HG03469 (cell line): ENCODE measurements around the gene PXN.
"Not testable (repeated sequence)": the region's sequence is repeated elsewhere in the genome, so short reads cannot be mapped to it uniquely, and the experiment has no call there.

Experiments
- ATAC-seq: cut with Tn5 transposase; IDR thresholded peaks from one replicate; pipeline ENCODE4 v1.9.1; 2021; ENCODE audit warnings: mild to moderate bottlenecking, moderate library complexity, moderate number of reproducible peaks; ENCODE audit not compliant: unreplicated experiment

The PXN gene

GRCh38 chr12:120227233-120228040 lies 38.1 kb downstream of the PXN start:
- ATAC-seq: no peak

- ATAC-seq: no peak
Observed at GRCh38 chr12:120225852-120226640, 39.5 kb downstream of the PXN start.

- no peak for ATAC-seq
Observed at GRCh38 chr12:120225200-120225558, 40.4 kb downstream of the PXN start.

- no peak for ATAC-seq
Observed at GRCh38 chr12:120224304-120225199, 41.0 kb downstream of the PXN start.

- no peak for ATAC-seq
Observed at GRCh38 chr12:120223458-120224303, 41.8 kb downstream of the PXN start.

GRCh38 chr12:120222288-120222832 lies 43.2 kb downstream of the PXN start:
- no peak for ATAC-seq

- ATAC-seq: no peak
Observed at GRCh38 chr12:120221576-120221900, 44.0 kb downstream of the PXN start.

- no peak for ATAC-seq
Observed at GRCh38 chr12:120220838-120221575, 44.5 kb downstream of the PXN start.

GRCh38 chr12:120218680-120219606 lies 46.6 kb downstream of the PXN start:
- no peak for ATAC-seq

- ATAC-seq: no peak
Observed at GRCh38 chr12:120216742-120217605, 48.6 kb downstream of the PXN start.

GRCh38 chr12:120215766-120216735 lies 49.5 kb downstream of the PXN start:
- no peak for ATAC-seq

GRCh38 chr12:120215357-120215735 lies 50.2 kb downstream of the PXN start:
- no peak for ATAC-seq

GRCh38 chr12:120214626-120215356 lies 50.7 kb downstream of the PXN start:
- ATAC-seq: no peak

- no peak for ATAC-seq
Observed at GRCh38 chr12:120213758-120214157, 51.8 kb downstream of the PXN start.

GRCh38 chr12:120213182-120213581 lies 52.3 kb downstream of the PXN start:
- not testable (repeated sequence) for ATAC-seq

GRCh38 chr12:120212301-120212700 lies 53.2 kb downstream of the PXN start:
- ATAC-seq: no peak
